T47D (cell line): ENCODE data around the gene LRG1.
"Not testable (repeated sequence)": the region's sequence is repeated elsewhere in the genome, so short reads cannot be mapped to it uniquely, and the experiment has no call there.

Source experiments
- DNase-seq, 2 experiments: peaks; one replicate each; pipeline versions ENCODE4 v3.0.0 to v3.0.0-alpha.2; 2011 to 2012; ENCODE audit warnings: low read depth in 1 of 2, low spot score in 1 of 2
- JUND ChIP-seq: IDR thresholded peaks from 2 replicates; pipeline ENCODE4 v1.6.1; 2012; ENCODE audit warnings: low read depth
- in situ Hi-C: cut with HindIII; loops from 2 replicates; pipeline ENCODE4 v1.10.0; 2016; ENCODE audit warnings: low sequenced_read_pairs, low pct_unique_long_range_greater_than_20kb

LRG1 gene

DNA sequence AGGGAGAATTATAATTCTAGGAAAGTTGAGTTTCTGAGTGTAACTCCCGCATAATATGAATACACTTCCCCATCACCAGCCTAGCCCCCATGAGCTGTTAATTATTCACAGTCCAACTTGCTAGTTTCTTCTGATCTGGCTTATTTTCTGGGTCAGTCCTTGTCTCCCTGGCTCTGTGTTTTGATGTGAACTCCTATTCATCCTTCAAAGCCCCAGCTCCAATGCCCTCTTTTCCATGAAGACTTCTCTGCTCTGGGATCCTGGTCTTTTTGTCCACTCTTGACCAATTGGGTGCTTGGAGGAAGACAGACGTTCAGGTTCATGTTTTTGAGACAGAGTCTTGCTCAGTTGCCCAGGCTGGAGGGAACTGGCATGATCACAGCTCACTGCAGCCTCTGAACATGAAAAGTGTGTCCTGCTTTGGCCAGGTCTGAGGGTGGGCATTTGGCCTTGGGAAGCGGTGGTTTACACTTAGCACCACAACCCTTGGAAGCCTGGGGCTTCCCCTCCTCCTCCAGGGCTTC lies 605 bp downstream of the LRG1 start:
- in situ Hi-C loops, result no loop called here
- DNase-seq, result no peak
- TF ChIP-seq JUND, result no peak

DNA sequence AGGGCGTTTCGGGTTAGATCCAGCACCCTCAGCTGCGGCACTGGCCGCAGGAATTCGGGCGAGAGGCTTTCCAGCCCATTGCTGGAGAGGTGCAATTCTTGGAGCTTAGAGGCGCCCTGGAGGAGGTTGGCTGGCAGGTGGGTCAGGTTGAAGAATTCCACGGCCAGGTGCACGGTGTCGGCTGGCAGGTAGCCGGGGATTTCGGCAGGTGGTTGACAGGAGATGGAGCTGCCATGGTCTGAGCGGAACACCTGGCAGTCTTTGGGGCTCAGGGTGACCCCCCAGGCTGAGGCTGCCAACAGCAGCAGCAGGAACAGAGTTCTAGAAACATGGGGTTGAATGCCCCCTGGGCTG lies 1.3 kb downstream of the LRG1 start:
- no peak for TF ChIP-seq JUND
- in situ Hi-C loops, result no loop called here
- DNase-seq, result peak in 1 of 2 experiments; percentile 49

DNA sequence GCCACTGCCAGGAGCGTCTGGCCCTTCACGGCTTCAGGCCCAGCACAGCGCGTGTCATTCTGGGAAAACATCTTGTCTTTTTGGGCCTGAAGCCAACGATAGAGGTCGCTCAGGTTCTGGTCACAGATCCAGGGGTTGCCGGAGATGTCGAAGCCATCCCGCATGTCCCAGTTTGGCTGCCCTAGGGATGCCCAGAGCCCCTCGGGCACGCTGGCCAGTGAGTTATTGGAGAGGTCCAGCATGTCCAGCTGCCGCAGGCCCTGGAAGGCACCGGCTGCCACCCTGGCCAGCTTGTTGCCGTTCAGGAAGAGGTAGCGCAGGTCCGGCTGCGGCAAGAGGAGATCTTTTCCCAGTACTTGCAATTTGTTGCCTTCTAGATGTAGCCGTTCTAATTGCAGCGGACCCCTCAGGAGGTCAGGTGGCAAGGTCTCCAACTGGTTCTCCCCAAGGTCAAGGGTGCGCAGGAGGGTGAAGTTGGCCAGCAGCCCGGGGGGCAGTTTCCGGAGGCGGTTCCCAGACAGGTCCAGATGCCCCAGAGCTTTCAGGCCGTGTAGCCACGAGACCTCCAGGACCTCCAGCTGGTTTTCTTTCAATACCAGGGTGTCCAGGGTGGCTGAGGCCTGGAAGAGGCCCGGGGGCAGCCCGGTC lies 1.8 kb downstream of the LRG1 start:
- TF ChIP-seq JUND, result no peak
- in situ Hi-C loops, result no loop called here
- DNase-seq, result no peak

DNA sequence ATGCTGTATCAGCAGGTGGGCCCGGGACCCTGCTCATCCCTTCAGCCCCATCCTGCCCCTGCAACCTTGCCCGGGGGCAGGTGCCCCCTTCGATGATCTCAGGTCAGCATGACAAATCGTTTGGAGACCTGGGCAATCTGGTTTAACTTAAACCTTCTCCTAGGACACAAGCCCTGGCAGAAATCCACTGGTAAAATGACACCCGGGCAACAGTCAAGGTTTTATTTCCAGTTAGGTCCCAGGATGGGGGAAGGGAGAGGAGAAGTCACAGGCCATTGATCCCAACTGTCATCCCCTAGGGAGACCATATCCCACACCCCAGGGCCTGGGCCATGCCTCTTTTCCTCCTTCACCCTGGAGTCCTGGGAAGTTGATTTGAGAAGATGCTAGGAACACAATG lies 3.0 kb downstream of the LRG1 start:
- peak in 1 of 2 experiments; percentile 67 for DNase-seq
- in situ Hi-C loops, result no loop called here
- TF ChIP-seq JUND, result no peak

DNA sequence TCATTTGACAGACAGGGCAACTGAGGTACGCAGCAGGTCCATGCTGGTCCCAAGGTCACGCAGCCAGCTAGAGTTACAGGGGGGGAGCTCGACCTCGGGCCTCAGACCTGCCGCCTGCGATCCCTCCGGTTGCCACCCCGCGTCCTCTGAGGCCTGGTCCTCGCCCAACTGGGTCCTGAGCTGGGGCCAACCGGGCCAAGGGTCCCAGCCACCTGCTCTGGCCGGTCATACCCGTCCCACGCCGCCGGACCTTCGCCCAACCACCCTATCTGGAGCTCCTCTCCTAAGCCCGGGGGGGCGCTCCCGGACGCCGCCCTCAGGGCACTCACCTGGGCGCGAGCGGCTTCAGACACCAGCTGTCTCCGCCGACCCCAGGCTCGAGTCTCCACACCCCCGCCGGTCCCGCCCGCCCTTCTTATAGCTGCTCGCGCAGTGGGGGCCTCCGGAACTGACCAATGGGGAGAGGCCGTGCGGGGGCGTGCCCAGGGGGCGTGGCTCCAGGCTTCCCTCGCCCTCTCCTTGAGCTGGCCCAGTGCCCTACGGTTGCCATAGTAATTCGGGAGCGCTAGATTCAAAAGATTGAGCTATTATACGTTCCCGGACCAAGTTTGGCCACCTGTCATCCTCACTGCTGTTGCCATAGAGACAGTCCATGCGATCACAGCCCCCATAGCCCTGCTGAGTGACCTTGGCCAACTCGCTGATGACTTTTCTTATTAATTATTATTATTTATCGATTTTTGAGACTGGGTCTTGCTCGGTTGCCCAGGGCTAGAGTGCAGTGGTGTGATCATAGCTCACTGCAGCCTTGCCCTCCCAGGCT lies 4.8 kb downstream of the LRG1 start, which contains the start of gene PLIN5:
Gene PLIN5, minus strand, starts transcription at position 389 of the 823 bp plus-strand sequence. CDS start 1,150 bp downstream, outside the sequence.
- DNase-seq, result peak; percentile 86 to 90
- no peak for TF ChIP-seq JUND
- in situ Hi-C loops, result no loop called here

DNA sequence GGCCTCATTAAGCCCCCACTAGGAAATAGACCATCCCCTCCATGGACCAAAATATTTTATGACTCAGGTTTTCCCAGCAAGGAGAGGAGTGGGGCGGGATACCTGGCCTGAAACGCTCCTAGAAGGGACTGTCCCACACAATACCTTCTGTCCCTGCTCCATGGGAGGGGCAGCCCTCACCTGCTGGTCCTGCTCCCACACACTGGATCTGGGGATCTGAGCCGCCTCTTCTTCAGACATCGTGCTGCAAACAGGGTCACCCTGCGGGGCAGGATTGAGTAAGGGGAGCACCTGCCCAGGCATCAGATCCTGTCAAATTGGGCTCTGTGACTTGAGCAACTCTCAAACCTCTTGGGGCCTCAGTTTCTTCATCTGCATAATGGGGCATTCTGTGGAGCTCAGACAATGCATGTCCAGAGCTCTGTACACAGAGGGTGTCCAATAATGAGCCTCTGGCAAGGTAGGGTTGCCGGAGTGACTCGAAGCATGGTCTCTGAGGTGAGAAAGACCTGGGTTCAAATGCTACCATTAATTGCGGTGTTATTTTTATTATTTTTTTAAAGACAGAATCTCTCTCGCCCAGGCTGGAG lies 5.9 kb downstream of the LRG1 start:
- no peak for TF ChIP-seq JUND
- in situ Hi-C loops, result no loop called here
- no peak for DNase-seq

DNA sequence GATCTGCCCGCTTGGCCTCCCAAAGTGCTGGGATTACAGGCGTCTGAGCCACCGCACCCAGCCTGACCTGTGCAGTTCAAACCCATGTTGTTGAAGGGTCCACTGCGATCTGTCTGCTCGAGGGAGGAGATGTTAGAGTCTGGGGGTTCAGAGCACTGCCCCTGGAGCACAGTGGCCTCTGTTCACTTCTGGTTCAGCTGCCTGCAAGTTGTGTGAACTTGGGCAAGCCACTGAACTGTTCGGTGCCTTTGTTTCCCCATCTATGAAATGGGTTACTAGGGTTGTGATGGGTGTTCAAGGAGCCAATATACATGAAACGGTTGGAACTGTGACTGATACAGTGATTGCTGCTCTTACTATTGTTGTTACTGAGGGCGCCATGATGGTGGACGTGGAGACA lies 6.5 kb downstream of the LRG1 start:
- TF ChIP-seq JUND, result no peak
- in situ Hi-C loops, result no loop called here
- no peak for DNase-seq

DNA sequence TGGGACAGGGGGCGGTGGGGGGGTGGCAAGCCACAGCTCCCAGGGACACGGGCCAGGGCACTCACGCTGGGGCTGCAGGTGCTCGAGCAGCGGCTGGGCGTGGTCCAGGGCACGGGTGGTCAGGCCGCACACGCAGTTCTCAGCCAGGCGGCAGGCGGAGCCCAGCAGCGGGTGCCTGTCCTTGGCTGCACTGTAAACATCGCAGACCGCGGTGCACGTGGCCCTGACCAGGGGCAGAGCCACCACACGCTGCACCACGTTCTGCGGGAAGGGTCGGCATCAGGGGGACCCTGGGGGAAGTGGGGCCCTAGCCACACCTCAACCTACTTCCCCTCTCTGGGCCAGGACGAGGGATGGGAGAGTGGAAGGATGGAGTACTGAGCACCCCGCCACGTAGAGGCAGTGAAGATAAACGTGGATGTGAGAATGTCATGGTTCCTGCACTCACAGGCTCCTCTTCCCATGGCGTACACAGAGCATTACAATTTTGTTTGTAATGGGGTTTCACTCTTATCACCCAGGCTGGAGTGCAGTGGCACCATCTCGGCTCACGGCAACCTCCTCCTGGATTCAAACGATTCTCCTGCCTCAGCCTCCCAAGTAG lies 8.2 kb downstream of the LRG1 start:
- no peak for DNase-seq
- in situ Hi-C loops, result no loop called here
- TF ChIP-seq JUND, result no peak

DNA sequence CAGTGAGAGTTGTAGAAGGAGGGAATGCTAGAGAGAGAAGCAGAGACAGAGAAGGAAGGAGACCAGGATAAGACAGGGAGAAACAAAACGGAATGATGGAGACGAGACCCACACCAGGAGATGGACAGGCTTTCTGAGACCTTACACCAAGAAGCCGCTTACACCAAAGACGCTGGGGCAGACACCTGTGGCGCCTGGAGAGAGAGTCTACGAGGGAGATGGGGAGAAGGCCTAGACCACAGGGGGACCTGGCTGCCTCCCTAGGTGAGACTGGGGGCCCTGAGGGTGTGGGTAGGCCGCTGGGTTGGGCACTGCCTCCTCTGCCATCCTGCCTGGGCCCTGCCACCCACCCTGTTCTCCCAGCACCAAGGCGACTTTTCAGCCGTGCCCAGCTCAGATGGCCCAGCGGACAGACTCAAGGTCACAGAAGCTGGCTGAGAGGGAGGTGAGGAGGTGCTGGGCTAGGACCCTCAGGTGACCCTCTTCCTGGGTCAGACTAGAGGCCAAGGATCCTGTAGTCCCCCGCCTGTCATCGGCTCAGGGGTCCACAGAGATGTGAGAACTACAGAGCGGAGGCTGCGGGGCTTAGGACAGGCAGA lies 9.8 kb downstream of the LRG1 start:
- no peak for TF ChIP-seq JUND
- DNase-seq, result no peak
- in situ Hi-C loops, result no loop called here

DNA sequence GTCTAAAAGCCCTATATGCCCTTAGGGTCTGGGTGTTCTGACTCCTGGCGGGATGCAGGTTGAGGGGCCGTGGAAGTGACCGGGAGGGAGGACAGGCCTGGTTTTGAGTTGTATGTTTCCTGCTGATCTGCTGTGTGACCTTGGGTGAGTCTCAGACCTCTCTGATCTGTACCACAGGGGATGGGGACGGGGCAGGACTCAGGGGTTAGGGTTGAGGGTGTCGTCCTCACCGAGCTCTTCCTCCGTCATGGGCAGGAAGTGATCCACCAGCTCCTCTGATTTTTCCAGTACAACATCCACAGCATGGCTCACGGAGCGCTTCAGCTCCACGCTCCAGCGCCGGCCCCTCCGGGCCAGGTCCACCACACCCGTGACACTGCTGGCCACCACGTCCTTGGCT lies 11.0 kb downstream of the LRG1 start:
- no peak for DNase-seq
- in situ Hi-C loops, result no loop called here
- no peak for TF ChIP-seq JUND

DNA sequence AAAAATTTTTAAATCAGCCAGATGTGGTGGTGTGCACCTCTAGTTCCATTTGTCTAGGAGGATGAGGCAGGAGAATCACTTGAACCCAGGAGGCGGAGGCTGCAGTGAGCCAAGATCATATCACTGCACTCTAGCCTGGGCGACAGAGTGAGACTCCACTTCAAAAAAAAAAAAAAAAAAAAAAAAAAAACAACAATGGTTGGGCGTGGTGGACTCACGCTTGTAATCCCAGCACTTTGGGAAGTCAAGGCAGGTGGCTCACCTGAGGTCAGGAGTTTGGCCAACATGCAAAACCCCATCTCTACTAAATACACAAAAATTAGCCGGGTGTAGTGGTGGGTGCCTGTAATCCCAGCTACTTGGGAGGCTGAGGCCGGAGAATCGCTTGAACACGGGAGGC lies 12.5 kb downstream of the LRG1 start:
- in situ Hi-C loops, DNase-seq: not testable (repeated sequence)

DNA sequence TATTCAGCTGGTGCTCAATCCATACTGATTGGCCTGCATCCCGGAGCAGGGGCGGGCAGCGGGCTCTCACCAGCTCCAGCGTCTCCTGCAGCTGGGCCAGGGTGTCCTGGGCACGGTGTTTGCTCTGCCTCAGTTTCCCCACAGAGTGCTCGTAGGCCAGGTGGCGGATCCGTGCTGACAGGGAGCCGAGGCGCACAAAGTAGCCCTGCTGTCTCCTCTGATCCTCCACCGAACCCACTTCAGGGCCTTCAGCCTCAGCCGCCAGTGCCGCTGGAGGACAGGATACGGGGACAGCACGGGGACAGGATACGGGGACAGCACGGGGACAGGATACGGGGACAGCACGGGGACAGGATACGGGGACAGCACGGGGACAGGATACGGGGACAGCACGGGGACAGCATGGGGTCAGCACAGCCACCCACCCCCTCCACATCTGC lies 14.3 kb downstream of the LRG1 start:
- TF ChIP-seq JUND, result no peak

More for the DNA sequence above, 14.3 kb downstream of the LRG1 start:
- DNase-seq, result no peak
- in situ Hi-C loops, result no loop called here
